HG03558 (cell line): ENCODE data around the gene OR2H1.

Source experiments
- ATAC-seq: cut with Tn5 transposase; IDR thresholded peaks from one replicate; pipeline ENCODE4 v1.9.1; 2021; ENCODE audit warnings: moderate number of reproducible peaks; ENCODE audit not compliant: unreplicated experiment; ENCODE audit errors: extremely low read depth

Gene OR2H1

GRCh38 chr6:29507319-29507718, 50.4 kb downstream of the OR2H1 start:
- ATAC-seq, result no peak

GRCh38 chr6:29509239-29509638, 52.3 kb downstream of the OR2H1 start:
- ATAC-seq, result no peak

DNA sequence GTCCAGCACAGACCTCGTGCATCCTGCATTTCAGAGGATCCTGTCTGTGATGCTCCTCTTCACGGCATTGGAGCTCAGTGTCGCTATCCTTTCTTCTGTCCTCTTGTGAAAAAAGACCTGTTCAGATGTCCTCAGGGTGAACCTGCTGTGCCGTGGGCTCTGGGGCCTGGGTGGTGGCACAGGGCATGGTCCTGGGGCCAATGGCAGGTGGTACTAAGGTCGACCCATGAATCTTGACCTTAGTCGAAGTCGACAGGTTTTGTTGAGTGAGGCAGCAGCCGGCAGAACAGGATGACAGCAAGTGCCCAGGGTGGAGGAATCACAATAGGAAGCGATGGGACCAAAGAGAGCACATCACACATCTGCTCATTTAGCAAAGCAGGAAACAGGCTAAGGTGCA, 52.8 kb downstream of the OR2H1 start:
- ATAC-seq, result no peak

DNA sequence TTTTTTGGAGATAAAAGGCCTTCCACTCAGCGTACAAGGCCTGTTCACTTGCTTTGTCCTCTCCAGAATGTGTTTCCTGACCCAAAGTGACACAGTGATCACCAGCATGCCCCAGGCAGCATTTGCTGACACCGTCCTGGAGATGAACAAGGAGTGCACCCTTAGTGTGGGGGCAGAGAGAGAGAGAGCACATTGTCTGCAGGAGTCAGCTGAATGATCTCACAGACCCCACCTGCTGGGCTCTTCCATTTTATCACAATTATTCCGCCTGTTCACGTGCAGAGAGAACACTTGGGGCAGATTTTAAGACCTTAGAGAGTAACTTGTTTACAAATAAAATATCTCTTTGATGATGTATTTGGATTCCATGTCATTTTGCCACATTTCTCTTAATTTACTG, 53.2 kb downstream of the OR2H1 start:
- no peak for ATAC-seq

DNA sequence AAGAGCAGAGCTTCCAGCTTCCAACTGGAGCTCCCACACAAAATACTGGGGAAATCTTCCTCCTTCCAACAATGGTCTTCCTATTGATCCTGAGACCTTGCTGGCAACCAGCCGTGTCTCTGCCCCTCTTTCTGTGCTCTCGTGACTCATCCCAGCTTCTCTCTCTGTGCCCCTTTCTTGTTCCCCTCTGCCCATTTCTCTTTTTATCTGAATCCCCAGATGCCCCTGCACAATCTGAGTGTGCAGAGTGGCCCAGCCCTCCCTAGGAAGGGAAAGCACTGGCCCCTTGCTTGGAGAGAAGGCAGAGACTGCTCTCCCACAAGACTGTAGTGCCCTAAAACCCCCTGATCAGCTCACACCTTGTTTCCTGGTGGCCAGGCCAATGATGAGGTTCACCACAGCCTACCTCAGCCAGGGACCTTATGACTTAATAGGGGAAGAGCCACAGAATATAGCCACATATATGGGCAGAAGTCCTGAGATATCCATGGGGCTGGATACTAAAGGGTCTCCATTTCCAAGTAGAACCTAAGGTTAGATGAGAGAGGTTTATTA, 53.9 kb downstream of the OR2H1 start:
- ATAC-seq, result no peak
